OCI-LY7 (cell line): Measurements from ENCODE around the gene PTPRE. TPM values are rescaled to one million over a fixed set of nuclear protein-coding genes. Genes with fewer than 3 reads are reported as not detected.
A peak's percentile ranks its signal among the peaks of the same experiment; 100 is the strongest.

ENCODE experiments used
- BruUV-seq: library from RNA; stranded (reverse); fragments of 400-500 nt; replicated peaks from 2 replicates; lab custom pipeline; 2021; lab: Mats Ljungman, UMichigan
- CTCF ChIA-PET: fragments of 300-600 bp; sonication (Branson Sonifier 250); formaldehyde crosslinking; loops from one replicate; lab custom pipeline; 2022; ENCODE audit warnings: antibody characterized with exemption; ENCODE audit not compliant: unreplicated experiment; lab: Charles Lee
- POLR2A ChIA-PET: fragments of 300-600 bp; sonication (Branson Sonifier 250); formaldehyde crosslinking; loops from one replicate; lab custom pipeline; 2022; ENCODE audit warnings: antibody characterized with exemption; lab: Charles Lee
- DNase-seq: peaks from one replicate; pipeline ENCODE4 v3.0.0-alpha.2; 2015; ENCODE audit warnings: low spot score
- H2AFZ ChIP-seq: fragments of 200-600 bp; sonication (generic), shearing (Covaris generic); 2 replicates; pipeline ENCODE4 v1.6.1; 2014; ENCODE audit warnings: mild to moderate bottlenecking, antibody characterized with exemption, low read length, moderate library complexity
- H3K27ac ChIP-seq: fragments of 200-600 bp; sonication (generic); 2 replicates; pipeline ENCODE4 v1.5.1; 2014; ENCODE audit warnings: mixed run types, low read depth, mild to moderate bottlenecking, moderate library complexity, low read length, inconsistent platforms; ENCODE audit not compliant: poor library complexity, severe bottlenecking
- H3K36me3 ChIP-seq: fragments of 200-600 bp; sonication (generic); 2 replicates; pipeline ENCODE4 v1.6.1; 2014; ENCODE audit warnings: mild to moderate bottlenecking, antibody characterized with exemption, low read length, moderate library complexity, mixed read lengths; ENCODE audit not compliant: insufficient read depth
- H3K4me1 ChIP-seq: fragments of 200-600 bp; sonication (generic); 2 replicates; pipeline ENCODE4 v1.5.1; 2014; ENCODE audit warnings: mild to moderate bottlenecking, low read length; ENCODE audit not compliant: insufficient read depth, poor library complexity, severe bottlenecking
- H3K4me2 ChIP-seq: fragments of 200-600 bp; sonication (generic); 2 replicates; pipeline ENCODE4 v1.6.1; 2014; ENCODE audit warnings: mild to moderate bottlenecking, low read length
- H3K4me3 ChIP-seq: fragments of 200-600 bp; sonication (generic); 2 replicates; pipeline ENCODE4 v1.5.1; 2014; ENCODE audit warnings: mild to moderate bottlenecking, low read depth, low read length; ENCODE audit not compliant: poor library complexity, severe bottlenecking
- H3K79me2 ChIP-seq: fragments of 200-600 bp; sonication (generic); 2 replicates; pipeline ENCODE4 v1.6.1; 2016; ENCODE audit warnings: low read depth, mild to moderate bottlenecking, low read length, moderate library complexity, mixed read lengths; ENCODE audit not compliant: insufficient read depth
- H3K9me2 ChIP-seq: fragments of 200-600 bp; sonication (generic); 2 replicates; pipeline ENCODE4 v1.6.1; 2016; ENCODE audit warnings: mild to moderate bottlenecking, low read length, mixed read lengths; ENCODE audit not compliant: insufficient read depth
- H3K9me3 ChIP-seq: fragments of 200-600 bp; sonication (generic); 2 replicates; pipeline ENCODE4 v1.6.1; 2014; ENCODE audit warnings: mild to moderate bottlenecking, mixed run types, low read length, mixed read lengths
- H4K20me1 ChIP-seq: fragments of 200-600 bp; sonication (generic); 2 replicates; pipeline ENCODE4 v1.6.1; 2014; ENCODE audit warnings: mild to moderate bottlenecking, antibody characterized with exemption, low read length, moderate library complexity, mixed read lengths; ENCODE audit not compliant: insufficient read depth
- EZH2phosphoT487 ChIP-seq: fragments of 200-600 bp; sonication (generic); IDR thresholded peaks from 2 replicates; pipeline ENCODE4 v1.6.1; 2018; ENCODE audit warnings: low read depth, borderline replicate concordance, mild to moderate bottlenecking, mixed run types, antibody characterized with exemption, low read length, moderate library complexity, mixed read lengths
- intact Hi-C: fragments of 100-400 bp; cut with micrococcal nuclease; formaldehyde crosslinking; loops from one replicate; pipeline ENCODE4 v1.10.0; 2022; ENCODE audit not compliant: unreplicated experiment
- total RNA-seq, 2 experiments: library from RNA; depleted of rRNA in 1 of 2; stranded (reverse); fragments of >200 nt in 1 of 2; shearing (Covaris generic) in 1 of 2; gene quantifications; 2 replicates each; pipeline ENCODE4 v1.2.3, GENCODE V29; 2014 to 2022
- TF ChIP-seq, protein P1 (sequence below): fragments of 200-600 bp; sonication (generic); conservative IDR thresholded peaks from 2 replicates; pipeline ENCODE4 v1.5.1; 2014; ENCODE audit warnings: mild to moderate bottlenecking, antibody characterized with exemption, low read length, moderate library complexity, mixed read lengths

The PTPRE gene
- total RNA-seq, 2 experiments from 2014 or later = 6.8 to 8.3 TPM

GRCh38 chr10:128048819-128049210, 141.9 kb downstream of the PTPRE start:
- Histone ChIP-seq H3K9me3 (no peaks in the 10 kb centered on the region), H2AFZ (peak overlapping the region; percentile 38; the same call in 1 of the 2 replicates), H4K20me1 (0 out of 2 replicates have a peak, but pooled peaks cover 5% of the 10 kb centered on the region), H3K4me2 (peak overlapping the region; percentile 100), H3K9me2 (no peaks in the 10 kb centered on the region), H3K4me1 (peaks cover 42% of the 10 kb centered on the region), H3K4me3 (peak overlapping the region; percentile 79), H3K79me2 (no peaks in the 10 kb centered on the region), H3K36me3 (0 out of 2 replicates have a peak, but pooled peaks cover 3% of the 10 kb centered on the region), H3K27ac (peak overlapping the region; percentile 75)
- POLR2A ChIA-PET = interaction anchor here (1.6 to 3.1 kb wide), 2 partner anchors 10 to 14 kb away, joined by 5 to 37 read pairs; no protein-coding TSS in a partner anchor
- no TSS peak for BruUV-seq
- TF ChIP-seq, protein P1, sequence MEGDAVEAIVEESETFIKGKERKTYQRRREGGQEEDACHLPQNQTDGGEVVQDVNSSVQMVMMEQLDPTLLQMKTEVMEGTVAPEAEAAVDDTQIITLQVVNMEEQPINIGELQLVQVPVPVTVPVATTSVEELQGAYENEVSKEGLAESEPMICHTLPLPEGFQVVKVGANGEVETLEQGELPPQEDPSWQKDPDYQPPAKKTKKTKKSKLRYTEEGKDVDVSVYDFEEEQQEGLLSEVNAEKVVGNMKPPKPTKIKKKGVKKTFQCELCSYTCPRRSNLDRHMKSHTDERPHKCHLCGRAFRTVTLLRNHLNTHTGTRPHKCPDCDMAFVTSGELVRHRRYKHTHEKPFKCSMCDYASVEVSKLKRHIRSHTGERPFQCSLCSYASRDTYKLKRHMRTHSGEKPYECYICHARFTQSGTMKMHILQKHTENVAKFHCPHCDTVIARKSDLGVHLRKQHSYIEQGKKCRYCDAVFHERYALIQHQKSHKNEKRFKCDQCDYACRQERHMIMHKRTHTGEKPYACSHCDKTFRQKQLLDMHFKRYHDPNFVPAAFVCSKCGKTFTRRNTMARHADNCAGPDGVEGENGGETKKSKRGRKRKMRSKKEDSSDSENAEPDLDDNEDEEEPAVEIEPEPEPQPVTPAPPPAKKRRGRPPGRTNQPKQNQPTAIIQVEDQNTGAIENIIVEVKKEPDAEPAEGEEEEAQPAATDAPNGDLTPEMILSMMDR = no peak
- TF ChIP-seq EZH2phosphoT487 = no peak
- DNase-seq = no peak
- intact Hi-C loops = loop anchor here (1.0 kb wide), 1 partner anchor 14 kb away; no protein-coding TSS in a partner anchor
- CTCF ChIA-PET = interaction anchor here (1.0 to 2.5 kb wide), 4 partner anchors 10 to 37 kb away, joined by 4 to 17 read pairs (median 5); no protein-coding TSS in a partner anchor

DNA sequence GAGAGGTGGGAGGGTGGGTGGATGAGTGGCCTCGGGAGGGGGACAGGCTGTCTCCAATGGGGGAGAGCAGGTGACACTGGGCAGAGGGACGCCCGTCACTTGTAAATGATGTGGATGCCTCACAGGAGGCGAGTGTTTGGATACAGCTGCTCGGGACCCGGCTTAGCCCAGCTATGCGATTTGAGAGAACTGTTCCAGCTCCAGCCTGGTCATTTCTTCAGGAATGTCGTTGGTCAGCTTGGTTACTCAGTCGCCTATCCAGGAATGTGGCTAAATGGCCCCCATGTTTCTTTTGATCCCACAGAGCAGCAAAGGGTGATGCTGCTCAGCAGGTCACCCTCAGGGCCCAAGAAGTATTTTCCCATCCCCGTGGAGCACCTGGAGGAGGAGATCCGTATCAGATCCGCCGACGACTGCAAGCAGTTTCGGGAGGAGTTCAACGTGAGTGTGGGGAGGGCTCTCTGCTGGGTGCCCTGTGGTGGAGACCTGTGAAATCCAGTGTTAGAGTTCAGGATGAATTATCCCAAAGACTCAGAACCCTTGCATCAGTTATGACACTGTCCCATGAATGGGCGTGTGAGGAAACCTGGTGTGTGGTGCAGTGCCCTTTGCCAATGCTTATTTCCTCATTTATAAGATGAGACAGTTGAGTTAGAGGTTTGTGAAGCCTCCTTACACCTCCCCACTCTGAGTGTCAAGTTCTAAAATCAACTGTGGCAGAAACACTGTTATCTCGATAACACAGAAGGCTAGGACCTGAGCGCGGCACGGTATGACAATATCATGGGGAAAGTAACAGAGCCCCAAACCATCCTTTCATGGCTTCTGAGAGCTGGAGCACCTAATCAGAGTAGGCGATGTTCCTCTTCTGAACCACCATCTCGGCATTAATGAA, 142.6 kb downstream of the PTPRE start:
- Histone ChIP-seq H2AFZ (no peak overlapping the region), H3K9me3 (no peaks in the 10 kb centered on the region), H3K4me3 (peak overlapping the region; percentile 79), H3K36me3 (0 out of 2 replicates have a peak, but pooled peaks cover 3% of the 10 kb centered on the region), H3K79me2 (no peaks in the 10 kb centered on the region), H3K9me2 (no peaks in the 10 kb centered on the region), H3K4me2 (peak overlapping the region; percentile 100), H4K20me1 (0 out of 2 replicates have a peak, but pooled peaks cover 5% of the 10 kb centered on the region), H3K4me1 (peaks cover 42% of the 10 kb centered on the region), H3K27ac (peak overlapping the region; percentile 75)
- DNase-seq = no peak
- no peak for TF ChIP-seq EZH2phosphoT487
- TF ChIP-seq, protein P1 = no peak
- intact Hi-C loops = no loop called here
- ChIA-PET POLR2A (interaction anchor here (1.6 to 3.1 kb wide), 2 partner anchors 9 to 13 kb away, joined by 5 to 37 read pairs; no protein-coding TSS in a partner anchor), CTCF (interaction anchor here (2.5 kb wide), 1 partner anchor 14 kb away, joined by 17 read pairs; no protein-coding TSS in a partner anchor)
- BruUV-seq = no TSS peak
